ENCODE measurements around the gene MGAT5.

The MGAT5 gene

DNA sequence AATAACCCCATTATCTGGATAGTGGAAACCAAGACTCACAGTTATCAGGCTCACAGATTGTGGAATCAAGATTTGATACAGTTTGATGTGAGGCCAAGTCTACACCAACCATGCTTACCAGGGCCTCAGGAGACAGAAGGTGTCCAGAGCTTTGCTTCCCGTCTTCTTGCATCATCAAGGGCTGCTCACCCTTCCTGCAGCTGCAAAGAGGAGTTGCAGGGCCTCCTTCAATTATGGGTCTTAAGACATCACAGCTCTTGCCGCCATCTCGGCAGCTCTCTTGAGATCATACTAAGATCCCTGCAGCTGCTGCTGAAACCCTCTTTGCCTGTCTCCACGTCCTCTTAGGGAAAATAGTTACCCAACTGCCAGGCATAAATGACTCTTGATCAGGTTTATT is 176.0 kb downstream of the MGAT5 start:
- DNase-seq: no peak

DNA sequence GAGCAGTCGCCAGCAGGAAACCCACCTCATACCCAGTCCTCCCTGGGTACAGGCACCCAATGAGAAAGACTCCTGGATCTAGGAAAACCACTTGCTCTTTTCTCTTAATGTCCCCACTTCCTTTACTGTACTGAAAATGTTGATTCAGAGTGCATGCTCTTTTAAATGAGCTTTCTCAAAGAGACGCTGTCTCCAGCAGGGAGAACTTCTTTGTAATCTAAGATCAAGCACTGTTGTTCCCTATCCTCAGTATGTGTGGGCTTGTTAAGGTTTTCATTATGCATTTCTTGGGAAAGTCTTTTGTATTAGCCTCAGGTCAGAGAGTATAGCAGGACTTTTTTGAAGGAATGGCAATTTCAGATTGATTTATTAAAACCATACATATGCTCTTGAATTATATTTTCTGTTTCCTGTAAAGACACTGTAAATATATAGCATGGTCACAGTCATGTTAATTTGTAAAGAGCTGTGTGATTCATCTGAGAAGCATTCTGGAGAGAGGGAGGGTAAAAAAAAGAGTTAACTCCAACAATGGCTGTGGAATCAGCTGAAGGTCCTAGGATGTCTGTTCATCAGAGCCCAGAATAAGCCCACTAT is 178.1 kb downstream of the MGAT5 start:
- DNase-seq: no peak

GRCh38 chr2:134432435-134432883 is 178.6 kb downstream of the MGAT5 start:
- no peak for DNase-seq

DNA sequence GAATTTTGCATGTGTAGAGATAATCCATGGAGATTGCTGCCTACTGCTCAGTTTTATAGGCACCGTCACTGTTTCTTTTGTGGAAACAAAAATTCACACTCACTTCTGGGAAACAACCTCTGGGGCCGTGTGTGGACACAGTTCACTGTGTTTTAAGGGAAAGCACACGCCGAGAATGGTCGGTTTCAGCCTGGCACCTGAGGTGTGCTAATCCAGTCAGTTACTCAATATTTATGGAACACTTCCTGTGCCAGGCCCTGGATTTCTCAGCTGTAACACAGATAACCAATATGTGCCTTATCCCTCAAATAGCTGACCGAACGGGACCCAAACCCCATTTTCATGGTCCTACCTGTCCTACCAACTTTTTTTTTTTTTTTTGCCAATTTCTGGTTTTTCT is 179.6 kb downstream of the MGAT5 start:
- DNase-seq: no peak

DNA sequence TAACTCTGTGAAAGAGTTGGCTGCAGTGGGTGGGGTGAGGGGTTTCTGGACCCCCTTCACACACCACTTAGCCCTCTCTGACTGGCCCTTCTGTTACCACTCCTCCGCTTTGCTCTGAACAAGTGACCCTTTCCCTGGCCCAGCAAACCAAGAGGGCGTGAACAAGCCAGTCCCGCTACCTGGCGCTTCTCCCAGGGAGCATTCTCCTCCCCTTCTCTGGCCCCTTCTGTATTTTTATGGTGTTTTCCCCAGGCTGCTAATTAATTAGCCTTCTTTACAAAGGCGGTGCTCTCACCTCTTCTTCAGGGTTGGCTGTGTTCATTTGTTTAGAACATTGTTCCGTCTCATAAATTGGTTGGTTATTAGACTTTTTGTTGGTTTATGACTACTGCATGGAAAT is 180.1 kb downstream of the MGAT5 start:
- no peak for DNase-seq

- no peak for DNase-seq
Measured at GRCh38 chr2:134435505-134435904, 181.6 kb downstream of the MGAT5 start.

GRCh38 chr2:134435936-134436335 is 182.1 kb downstream of the MGAT5 start:
- no peak for DNase-seq

GRCh38 chr2:134436706-134437105 is 182.8 kb downstream of the MGAT5 start:
- DNase-seq: no peak

- no peak for DNase-seq
Measured at GRCh38 chr2:134438371-134438770, 184.5 kb downstream of the MGAT5 start.

- no peak for DNase-seq
Measured at GRCh38 chr2:134440336-134440909, 186.6 kb downstream of the MGAT5 start.

- no peak for DNase-seq
Measured at GRCh38 chr2:134441153-134441863, 187.4 kb downstream of the MGAT5 start.

GRCh38 chr2:134443814-134444480 is 190.1 kb downstream of the MGAT5 start:
- no peak for DNase-seq

- no peak for DNase-seq
Measured at GRCh38 chr2:134445116-134445515, 191.2 kb downstream of the MGAT5 start.

DNA sequence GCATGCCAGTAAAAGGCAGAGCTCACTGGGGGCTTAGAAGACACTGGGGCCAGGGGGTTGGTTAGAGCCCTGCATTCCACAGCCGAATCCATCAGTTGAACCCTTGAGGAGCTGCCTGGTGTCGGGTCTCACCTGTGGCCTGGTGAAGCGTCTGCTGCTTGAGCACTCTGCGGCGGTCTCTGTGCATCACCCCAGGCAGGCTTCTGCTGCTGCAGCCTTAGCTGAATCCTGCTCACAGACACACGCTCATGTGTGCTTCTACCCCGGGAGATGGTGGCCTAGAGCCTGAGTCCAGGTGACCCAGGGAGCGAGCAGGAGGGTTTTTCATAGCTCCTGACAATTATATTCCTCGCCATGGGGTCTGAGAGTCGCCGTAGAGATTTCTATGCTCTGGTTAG is 192.1 kb downstream of the MGAT5 start:
- DNase-seq: no peak

DNA sequence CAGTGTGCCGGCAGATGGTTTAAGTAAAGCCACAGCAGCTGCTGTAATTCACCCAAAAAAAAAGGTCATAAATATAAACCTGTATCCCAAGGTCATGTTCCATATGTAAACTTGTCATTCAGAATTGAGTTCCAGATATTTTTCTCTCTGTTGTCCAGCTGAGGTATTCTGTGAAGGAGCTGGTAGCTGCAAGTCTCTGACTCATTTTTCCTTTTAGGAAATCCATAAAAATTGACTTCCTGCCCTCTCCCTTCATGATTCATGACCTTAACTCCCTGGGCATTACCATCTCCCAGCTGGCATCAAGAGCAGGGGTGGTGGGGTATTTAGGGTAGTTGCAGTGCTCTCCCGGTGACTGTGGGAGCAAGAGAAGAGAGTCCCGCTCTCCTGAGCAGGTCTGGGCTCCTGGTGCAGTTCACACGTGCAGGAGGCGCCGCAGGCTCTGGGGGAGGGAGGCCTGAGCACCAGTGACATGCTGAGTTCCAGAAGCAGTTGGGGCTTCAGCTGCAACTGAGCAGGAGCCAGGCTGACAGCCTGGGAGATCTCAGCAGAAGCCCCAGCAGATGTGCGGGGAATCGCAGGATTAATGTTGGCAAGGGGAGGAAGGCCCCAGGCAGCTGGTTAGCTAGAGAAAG is 192.6 kb downstream of the MGAT5 start:
- no peak for DNase-seq

DNA sequence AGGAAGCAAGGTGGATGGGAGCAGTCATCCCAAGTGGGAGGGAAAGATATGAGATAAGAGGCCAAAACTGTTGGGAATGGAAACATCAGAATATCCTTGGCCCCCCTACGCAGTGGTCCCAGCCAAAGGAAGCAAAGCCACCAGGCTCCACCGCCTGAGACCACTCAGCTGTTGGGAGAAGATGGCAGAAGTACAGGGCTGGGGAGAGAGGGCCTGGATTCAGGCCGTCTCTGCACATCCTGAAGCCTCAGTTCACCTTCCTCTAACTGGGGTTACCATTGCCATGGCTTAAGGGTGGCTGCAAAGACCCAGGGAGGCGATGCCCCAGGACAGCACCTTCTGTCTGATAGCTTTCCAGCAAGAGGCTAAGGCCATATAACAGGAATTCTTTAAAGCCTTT is 193.8 kb downstream of the MGAT5 start:
- no peak for DNase-seq

DNA sequence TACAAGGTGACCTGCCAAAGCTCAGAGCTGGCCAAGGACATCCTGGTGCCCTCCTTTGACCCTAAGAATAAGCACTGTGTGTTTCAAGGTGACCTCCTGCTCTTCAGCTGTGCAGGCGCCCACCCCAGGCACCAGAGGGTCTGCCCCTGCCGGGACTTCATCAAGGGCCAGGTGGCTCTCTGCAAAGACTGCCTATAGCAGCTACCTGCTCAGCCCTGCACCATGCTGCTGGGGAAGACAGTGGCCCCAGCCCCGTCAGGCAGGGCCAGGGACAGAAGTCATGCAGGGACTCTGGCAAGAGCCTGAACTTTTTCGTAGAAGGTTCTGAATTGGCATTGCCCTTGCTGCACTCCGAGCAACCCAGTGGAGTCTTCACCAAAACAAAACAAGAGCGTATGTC is 194.8 kb downstream of the MGAT5 start:
- DNase-seq: no peak

GRCh38 chr2:134449157-134449556 is 195.3 kb downstream of the MGAT5 start:
- DNase-seq: no peak

- DNase-seq: no peak
Measured at GRCh38 chr2:134449751-134450513, 196.1 kb downstream of the MGAT5 start.

- no peak for DNase-seq
Measured at GRCh38 chr2:134451347-134451630, 197.4 kb downstream of the MGAT5 start.

DNA sequence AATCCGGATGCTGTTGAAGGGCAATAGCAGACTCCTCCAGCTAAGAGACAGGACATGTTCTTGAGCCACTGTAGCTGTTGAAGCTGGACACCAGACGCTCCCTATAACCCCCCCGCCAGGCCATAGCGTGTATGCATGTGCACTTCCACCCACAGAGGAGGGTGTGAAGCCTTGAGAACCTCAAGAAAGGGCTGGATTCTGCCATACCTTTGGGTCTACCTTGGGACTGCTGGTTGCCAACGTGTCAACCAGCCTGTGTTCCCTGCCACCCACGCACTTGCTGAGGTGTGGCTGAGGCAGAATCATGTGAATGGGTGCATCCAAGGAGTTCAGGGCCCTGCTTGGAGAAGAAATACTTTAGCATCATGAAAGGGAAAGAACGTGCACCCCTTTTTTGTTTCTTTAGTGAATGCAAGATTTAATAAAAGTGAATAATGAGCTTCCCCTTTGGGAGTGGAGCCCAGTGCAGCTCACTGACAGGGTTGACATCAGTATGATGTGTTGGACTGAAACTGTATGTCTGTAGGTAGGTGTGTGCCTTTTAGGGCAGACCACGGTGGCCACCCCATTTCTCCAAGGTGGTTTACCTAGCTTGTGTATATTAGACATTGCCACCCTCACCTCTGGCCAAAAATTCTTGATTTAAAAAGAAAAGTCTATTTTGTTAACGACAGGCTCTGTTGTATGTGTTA is 198.3 kb downstream of the MGAT5 start:
- DNase-seq: no peak

- no peak for DNase-seq
Measured at GRCh38 chr2:134453476-134453875, 199.6 kb downstream of the MGAT5 start.
